IPS DF 19.7 (cell line): ENCODE data around the gene POLR3B.
"Not testable (repeated sequence)": the region's sequence is repeated elsewhere in the genome, so short reads cannot be mapped to it uniquely, and the experiment has no call there.

Source experiments
- DNase-seq: peaks from one replicate; pipeline ENCODE4 v3.0.0-alpha.2; 2013; ENCODE audit warnings: low read depth, low spot score

The POLR3B gene

GRCh38 chr12:106459534-106459933, 102.0 kb downstream of the POLR3B start:
- no peak for DNase-seq

GRCh38 chr12:106461730-106462129, 104.2 kb downstream of the POLR3B start:
- DNase-seq: no peak

GRCh38 chr12:106465605-106466004, 108.1 kb downstream of the POLR3B start:
- not testable (repeated sequence) for DNase-seq

GRCh38 chr12:106475662-106476061, 118.1 kb downstream of the POLR3B start:
- DNase-seq: not testable (repeated sequence)

- DNase-seq: not testable (repeated sequence)
Observed at GRCh38 chr12:106477627-106478026, 120.1 kb downstream of the POLR3B start.

- DNase-seq: no peak
Observed at GRCh38 chr12:106480251-106480650, 122.7 kb downstream of the POLR3B start.

- DNase-seq: no peak
Observed at GRCh38 chr12:106481246-106481645, 123.7 kb downstream of the POLR3B start.

GRCh38 chr12:106487664-106488063, 130.1 kb downstream of the POLR3B start:
- no peak for DNase-seq

GRCh38 chr12:106488884-106489283, 131.3 kb downstream of the POLR3B start:
- no peak for DNase-seq

- DNase-seq: no peak
Observed at GRCh38 chr12:106490264-106490663, 132.7 kb downstream of the POLR3B start.

- no peak for DNase-seq
Observed at GRCh38 chr12:106492857-106493256, 135.3 kb downstream of the POLR3B start.

GRCh38 chr12:106493531-106493930, 136.0 kb downstream of the POLR3B start:
- DNase-seq: no peak

- no peak for DNase-seq
Observed at GRCh38 chr12:106495354-106495965, 137.9 kb downstream of the POLR3B start.

- DNase-seq: no peak
Observed at GRCh38 chr12:106498056-106498455, 140.5 kb downstream of the POLR3B start.

- no peak for DNase-seq
Observed at GRCh38 chr12:106499628-106500027, 142.1 kb downstream of the POLR3B start.

- DNase-seq: no peak
Observed at GRCh38 chr12:106506691-106507090, 149.1 kb downstream of the POLR3B start.

- no peak for DNase-seq
Observed at GRCh38 chr12:106508966-106509365, 151.4 kb downstream of the POLR3B start.

- no peak for DNase-seq
Observed at GRCh38 chr12:106511365-106511764, 153.8 kb downstream of the POLR3B start.

- DNase-seq: no peak
Observed at GRCh38 chr12:106517314-106517713, 159.8 kb downstream of the POLR3B start.

GRCh38 chr12:106519607-106520021, 162.1 kb downstream of the POLR3B start:
- DNase-seq: no peak

GRCh38 chr12:106521901-106522300, 164.4 kb downstream of the POLR3B start:
- DNase-seq: no peak

GRCh38 chr12:106522708-106523107, 165.2 kb downstream of the POLR3B start:
- no peak for DNase-seq

GRCh38 chr12:106527356-106527755, 169.8 kb downstream of the POLR3B start:
- no peak for DNase-seq

GRCh38 chr12:106541201-106541600, 183.7 kb downstream of the POLR3B start:
- DNase-seq: no peak
